Omental fat pad (tissue), 4 donors: ENCODE measurements around the gene SPTBN1. TPM values are rescaled to one million over a fixed set of nuclear protein-coding genes. Genes with fewer than 3 reads are reported as not detected.
A peak's percentile ranks its signal among the peaks of the same experiment; 100 is the strongest.

ENCODE experiments used
- ATAC-seq: fragments of 150-250 bp; one replicate; pipeline ENCODE4 v1.9.1; 2016; ENCODE audit warnings: mild to moderate bottlenecking, moderate library complexity; ENCODE audit not compliant: low FRiP score
- DNase-seq: peaks from one replicate; pipeline ENCODE4 v3.0.0-alpha.2; 2019; ENCODE audit warnings: low spot score
- CTCF ChIP-seq, 3 donors: fragments of 450-650 bp; IDR thresholded peaks; one replicate each; pipeline ENCODE4 v1.5.1; 2016 to 2017; ENCODE audit warnings: antibody characterized with exemption in 3 of 3, mild to moderate bottlenecking in 3 of 3, moderate library complexity in 2 of 3
- total RNA-seq, 4 donors: library from RNA; depleted of rRNA; stranded (reverse); fragments of >200 nt; gene quantifications; one replicate each; pipeline ENCODE4 v1.1.0, GENCODE V29; 2016

Gene SPTBN1
- total RNA-seq, 4 donors from 2014 or later: 681 to 1,046 (median 964) TPM

DNA sequence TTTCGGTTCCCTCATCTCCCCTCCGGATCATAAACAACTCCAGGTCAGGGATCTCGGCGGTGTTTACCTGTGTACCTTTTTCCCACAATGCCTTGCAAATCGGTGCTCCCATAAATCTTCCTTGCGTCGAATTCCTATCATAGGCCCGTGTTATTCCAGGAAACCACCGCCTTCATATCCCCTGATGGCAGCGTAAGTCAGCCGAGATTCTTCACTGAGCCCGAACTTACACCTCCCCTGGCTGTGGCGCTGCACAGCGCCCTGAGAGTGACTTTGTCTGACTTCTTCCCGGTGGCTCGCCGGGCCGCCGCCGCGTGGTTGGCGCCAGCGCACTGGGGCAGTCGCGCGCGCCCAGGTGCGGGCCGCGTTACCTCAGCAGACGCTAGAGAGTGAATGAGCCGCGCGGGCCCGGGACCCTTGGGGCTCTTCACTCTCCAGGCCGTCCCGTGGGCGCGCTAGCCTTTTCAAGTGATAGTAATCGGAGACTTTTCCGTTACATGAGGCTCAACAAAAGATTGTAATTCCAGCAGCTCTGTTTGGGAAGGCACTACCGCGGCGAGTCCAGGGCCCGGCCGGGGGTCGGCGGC lies 101.6 kb downstream of the SPTBN1 start:
- TF ChIP-seq CTCF (IDR thresholded peaks at IDR 0.05): no peak
- ATAC-seq (no peak), DNase-seq (no peak)

DNA sequence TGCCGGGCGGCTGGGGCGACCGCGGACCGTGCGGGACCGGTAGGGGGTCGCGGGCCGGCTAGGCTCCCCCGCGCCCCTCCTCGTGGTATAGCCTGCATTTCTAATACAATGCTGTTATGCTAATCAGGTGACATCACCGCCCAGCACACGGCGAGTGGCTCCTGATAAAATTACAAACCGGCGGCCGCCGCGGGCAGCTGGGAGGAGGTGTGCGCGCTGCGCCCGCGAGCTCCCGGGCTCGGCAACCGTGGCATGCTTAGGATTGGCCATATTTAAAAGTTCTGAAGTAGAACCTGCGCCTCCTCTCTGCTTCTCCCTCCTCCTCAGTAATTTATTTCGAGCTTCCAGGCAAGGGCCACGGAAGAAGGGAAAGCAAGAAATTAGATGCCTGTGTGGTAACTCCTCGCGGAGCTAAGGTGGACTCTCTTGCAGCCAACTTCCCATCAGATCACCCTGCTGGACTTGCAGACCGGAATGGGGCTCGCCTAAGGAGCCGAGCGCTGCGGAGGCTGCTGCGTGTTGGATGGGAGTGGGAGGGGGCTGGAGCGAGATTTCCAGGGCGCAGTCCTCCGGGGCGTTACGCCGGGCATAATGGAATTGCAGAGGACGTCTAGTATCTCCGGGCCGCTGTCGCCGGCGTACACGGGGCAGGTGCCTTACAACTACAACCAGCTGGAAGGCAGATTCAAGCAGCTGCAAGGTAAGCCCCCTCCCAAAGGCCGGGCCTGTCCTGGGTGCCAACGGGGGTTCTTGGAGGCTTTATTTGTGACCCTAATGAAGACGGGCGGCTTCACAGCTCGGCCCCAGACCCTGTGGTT lies 102.3 kb downstream of the SPTBN1 start:
- ATAC-seq (peak; percentile 26), DNase-seq (no peak)
- TF ChIP-seq CTCF (IDR thresholded peaks at IDR 0.05): no peak

GRCh38 chr2:54559006-54559445 lies 102.9 kb downstream of the SPTBN1 start:
- no peak for ATAC-seq
- no peak for DNase-seq
- no peak for TF ChIP-seq CTCF (IDR thresholded peaks at IDR 0.05)

DNA sequence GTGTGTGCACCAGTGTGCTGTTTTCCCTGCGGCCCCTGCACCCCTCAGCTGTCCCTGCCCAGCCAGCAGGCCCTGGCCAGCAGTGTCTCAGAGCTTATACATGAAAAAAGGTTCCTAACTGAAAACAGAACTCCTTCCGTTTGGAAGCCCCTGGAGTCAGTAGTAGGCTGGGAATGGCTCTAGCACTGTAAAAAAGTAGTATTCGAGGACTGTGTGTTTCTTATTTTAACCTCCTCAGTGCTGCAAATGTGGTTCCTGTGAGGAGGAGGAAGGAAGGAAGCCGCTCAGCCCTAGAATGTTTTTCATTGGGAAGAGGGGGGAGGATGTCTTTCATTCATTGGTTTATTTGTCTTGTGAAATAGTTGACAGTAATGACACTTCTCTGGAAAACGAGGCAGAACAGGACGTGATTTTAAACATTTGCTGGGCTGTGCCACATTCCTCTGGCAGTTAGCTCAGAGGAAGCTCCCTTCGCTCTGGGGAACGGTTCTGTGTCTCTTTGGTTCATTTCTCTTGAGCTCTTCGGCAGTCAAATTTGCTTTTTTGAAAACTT lies 103.5 kb downstream of the SPTBN1 start:
- DNase-seq: no peak
- no peak for TF ChIP-seq CTCF (IDR thresholded peaks at IDR 0.05)

DNA sequence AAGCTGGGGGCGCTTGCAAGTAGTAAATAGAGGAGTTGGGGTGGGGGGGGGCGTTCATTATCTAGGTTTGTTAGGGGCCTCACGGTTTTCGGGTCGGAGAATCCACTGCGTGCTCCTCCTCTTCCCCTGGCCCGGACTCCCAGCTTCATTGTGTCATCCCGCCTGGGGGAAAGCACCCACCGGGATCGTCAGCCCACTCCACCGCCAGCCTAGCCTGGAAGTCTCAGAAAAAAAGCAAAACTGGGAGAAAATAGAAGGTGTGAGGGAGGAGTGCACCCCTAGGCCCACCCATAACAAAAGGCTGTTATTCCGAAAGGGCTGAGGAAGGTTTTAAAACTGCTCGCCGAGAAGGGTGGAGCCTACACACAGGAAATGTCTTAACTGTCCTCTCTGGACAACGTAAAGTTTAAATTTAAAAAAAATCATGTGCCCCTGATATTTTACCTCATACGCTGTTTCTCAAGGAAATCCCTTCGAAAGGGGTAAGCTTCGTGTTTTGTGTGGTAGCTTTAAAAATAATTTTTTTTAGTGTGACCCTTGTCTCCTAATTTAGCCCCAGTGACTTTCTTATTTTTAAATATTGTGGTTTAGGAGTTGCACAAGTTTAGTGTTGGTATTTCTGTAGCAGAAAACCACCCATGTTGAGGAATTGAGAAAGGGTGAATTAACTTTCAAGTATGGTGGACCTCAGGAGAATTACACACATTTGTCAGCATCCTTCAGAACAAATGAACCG lies 104.2 kb downstream of the SPTBN1 start:
- ATAC-seq: peak; percentile 30
- TF ChIP-seq CTCF (IDR thresholded peaks at IDR 0.05): no peak
- no peak for DNase-seq

More for the DNA sequence above, 103.5 kb downstream of the SPTBN1 start:
- ATAC-seq: peak; percentile 24

DNA sequence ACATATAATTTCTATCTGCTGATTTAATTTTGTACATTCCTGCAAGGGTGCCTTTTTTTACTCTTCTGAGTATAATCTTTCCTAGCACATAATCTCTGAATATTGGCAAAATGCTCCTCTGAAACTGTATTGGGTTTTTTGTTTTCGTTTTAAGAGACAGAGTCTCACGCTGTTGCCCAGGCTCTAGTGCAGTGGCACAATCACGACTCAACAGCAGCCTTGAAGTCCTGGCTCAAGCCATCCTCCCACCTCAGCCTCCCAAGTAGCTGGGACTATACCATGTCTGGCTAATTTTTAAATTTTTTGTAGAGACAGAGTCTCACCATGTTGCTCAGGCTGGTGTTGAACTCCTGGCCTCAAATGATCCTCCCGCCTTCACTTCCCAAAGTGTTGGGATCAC lies 104.9 kb downstream of the SPTBN1 start:
- no peak for ATAC-seq
- TF ChIP-seq CTCF (IDR thresholded peaks at IDR 0.05): no peak
- no peak for DNase-seq
